GM12891 (cell line): ENCODE results near the gene CHSY1.

Source experiments
- DNase-seq: peaks from one replicate; pipeline ENCODE4 v3.0.0; 2011; ENCODE audit warnings: low spot score; ENCODE audit not compliant: insufficient read length
- FAIRE-seq: peaks from 2 replicates; lab custom pipeline; 2011; peaks lifted over from hg19 to GRCh38; lab: Jason Lieb, UNC
- PAX5 ChIP-seq: IDR thresholded peaks from 2 replicates; pipeline ENCODE4 v1.6.1; 2011; ENCODE audit warnings: low read length, moderate library complexity, mild to moderate bottlenecking; ENCODE audit not compliant: insufficient read depth, severe bottlenecking
- POLR2A ChIP-seq: IDR thresholded peaks from 2 replicates; pipeline ENCODE4 v1.6.1; 2011; ENCODE audit warnings: low read depth, low read length, control low read depth
- POLR2AphosphoS5 ChIP-seq: IDR thresholded peaks from 2 replicates; pipeline ENCODE4 v1.6.1; 2011; ENCODE audit warnings: low read depth, low read length, control low read depth
- POU2F2 ChIP-seq: IDR thresholded peaks from 2 replicates; pipeline ENCODE4 v1.6.1; 2011; ENCODE audit warnings: low read depth, mild to moderate bottlenecking, control low read depth, low read length, moderate library complexity
- SPI1 ChIP-seq: IDR thresholded peaks from 2 replicates; pipeline ENCODE4 v1.6.1; 2011; ENCODE audit warnings: low read depth, low read length, control low read depth
- TAF1 ChIP-seq: IDR thresholded peaks from 2 replicates; pipeline ENCODE4 v1.6.1; 2011; ENCODE audit warnings: low read depth, low read length, control low read depth

Gene CHSY1

DNA sequence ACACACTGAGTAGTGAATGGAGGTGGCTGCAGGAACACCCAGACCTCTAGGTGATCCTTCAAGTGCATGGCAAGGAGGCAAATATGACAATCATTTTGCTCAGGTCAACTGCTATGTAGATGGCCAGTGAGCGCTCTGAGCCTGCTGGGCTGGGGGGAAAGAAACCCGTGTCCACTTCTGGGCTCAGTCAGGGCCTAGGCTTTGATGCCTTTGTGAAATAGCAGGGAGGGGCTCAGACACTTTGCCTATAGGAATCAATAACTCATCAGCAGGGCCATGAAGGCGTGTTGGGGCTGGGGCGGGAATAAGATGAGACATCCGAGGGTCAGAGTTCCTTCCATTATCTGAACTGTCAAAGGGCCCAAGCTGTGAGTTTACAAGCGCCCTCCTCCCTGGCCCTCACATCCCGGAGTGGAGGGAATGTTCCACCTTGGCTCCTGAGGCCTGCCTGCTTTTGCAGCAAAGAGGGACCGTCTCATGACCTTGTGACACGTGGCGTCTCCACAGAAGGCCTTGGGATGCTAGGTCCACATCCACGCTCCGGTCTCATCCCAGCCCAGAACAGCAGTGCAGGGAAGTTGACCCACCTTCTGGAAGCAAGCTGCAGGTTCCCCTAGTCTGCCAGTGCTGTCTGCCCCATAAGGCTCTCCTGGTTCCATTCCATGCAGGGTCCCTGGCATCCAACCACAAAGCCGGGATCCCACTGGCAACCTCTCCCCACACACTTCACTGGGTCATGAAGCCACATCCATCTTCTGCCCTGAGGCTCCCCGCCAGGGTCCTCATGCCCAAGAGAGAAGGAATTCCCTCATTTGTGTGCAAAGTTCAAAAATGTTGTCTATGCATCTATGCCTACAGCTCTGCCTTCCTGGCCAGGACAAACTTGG is 78.4 kb downstream of the CHSY1 start:
- FAIRE-seq: no peak
- DNase-seq: no peak
- TF ChIP-seq PAX5: no peak
- TF ChIP-seq POU2F2: no peak
- no peak for TF ChIP-seq POLR2AphosphoS5
- no peak for TF ChIP-seq POLR2A
- no peak for TF ChIP-seq SPI1
- TF ChIP-seq TAF1: no peak

- DNase-seq (no peak), FAIRE-seq (no peak)
- TF ChIP-seq POLR2AphosphoS5 (no peak), SPI1 (no peak), POU2F2 (no peak), POLR2A (no peak), PAX5 (no peak), TAF1 (no peak)
These were observed 79.3 kb downstream of the CHSY1 start for GRCh38 chr15:101172501-101173071.

DNA sequence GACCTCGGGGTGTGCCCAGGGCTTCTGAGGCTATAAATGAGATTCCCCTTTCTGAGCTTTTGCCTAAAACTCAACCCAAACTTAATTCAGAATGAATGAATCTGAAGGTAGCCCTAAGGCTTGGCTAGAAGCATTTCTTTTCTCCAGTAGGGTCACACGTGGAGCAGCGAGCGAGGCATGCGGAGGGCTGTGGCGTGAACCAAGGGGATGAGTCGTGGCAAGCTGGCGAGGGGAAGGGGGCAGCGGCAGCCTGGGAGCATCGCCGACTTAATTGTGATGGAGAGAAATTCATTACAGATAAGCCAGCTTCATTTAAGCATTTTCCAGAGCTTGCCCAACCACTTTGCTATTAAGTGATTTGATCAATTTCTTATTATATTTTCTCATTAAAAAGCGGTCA is 79.9 kb downstream of the CHSY1 start:
- TF ChIP-seq PAX5: no peak
- no peak for FAIRE-seq
- DNase-seq: no peak

DNA sequence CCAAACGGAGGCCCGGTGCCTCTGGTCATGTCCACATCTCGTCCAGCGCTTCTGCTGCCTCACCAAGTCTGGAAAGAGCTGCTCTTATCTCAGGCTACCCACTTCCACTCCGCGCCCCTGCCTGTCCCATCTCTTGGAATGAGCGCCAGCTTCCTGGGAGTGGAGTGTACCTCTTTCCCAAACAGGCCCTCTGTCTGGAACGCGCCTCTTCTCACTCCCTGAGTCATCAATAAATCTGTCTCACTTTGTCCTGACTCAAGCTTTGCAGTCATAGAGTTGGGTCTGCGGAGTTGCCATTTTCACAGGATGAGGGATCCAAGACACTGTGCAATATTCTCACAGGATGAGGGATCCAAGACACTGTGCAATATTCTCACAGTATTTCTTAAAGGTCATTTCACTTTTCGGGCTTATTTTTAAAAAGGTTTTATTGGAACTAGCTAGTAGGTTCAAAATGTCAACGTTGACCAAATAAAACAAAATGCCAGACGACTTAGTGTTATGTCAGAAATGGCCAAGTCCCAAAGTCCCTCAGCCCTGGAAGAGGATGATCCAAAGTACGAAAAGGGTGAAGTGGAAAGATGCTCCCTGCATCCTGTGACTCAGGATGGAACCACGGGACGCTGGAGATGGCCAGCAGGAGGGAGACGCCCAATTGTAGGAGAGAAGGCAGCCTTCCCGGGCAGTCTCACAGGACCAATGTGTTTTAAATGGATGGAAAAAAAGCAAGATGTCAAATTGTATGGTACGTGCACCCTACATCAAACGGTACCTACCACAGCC is 81.1 kb downstream of the CHSY1 start:
- DNase-seq (no peak), FAIRE-seq (no peak)
- TF ChIP-seq POLR2A: no peak
- no peak for TF ChIP-seq POU2F2
- no peak for TF ChIP-seq PAX5
- TF ChIP-seq SPI1: no peak
- no peak for TF ChIP-seq POLR2AphosphoS5

DNA sequence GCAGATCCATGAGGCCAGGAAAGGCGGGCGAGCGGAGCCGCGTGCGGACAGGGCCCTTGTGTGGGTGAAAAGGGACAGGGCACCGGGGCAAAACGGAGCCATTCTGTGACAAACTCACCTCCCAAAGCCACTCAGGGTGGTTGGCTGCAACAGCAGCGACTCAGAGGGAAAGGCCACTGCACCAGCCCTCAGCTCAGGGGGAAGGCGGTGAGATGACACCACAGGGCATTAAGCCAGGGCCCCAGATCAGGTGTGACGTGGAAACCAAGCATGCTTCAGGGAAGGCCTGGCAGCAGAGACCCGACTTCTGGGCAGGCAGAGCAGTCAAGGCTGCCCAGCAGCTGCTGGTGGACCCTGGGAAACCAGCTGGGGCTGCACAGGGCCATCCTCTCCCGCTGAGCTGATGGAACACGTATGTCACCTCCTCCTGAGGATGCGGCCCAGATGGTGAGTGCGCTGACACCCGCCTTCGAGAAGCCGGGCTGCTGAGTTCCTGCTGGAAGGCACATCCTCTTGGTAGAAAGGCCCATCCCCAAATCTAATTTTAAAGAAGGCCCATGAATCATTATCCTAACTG is 82.3 kb downstream of the CHSY1 start:
- no peak for FAIRE-seq
- TF ChIP-seq PAX5 (no peak), POLR2AphosphoS5 (no peak), POU2F2 (no peak), TAF1 (no peak), SPI1 (no peak), POLR2A (no peak)
- no peak for DNase-seq

- no peak for FAIRE-seq
- TF ChIP-seq PAX5 (no peak), POLR2A (no peak), POU2F2 (no peak), POLR2AphosphoS5 (no peak), SPI1 (no peak), TAF1 (no peak)
- DNase-seq: no peak
These were observed 82.9 kb downstream of the CHSY1 start for GRCh38 chr15:101168898-101169494.

DNA sequence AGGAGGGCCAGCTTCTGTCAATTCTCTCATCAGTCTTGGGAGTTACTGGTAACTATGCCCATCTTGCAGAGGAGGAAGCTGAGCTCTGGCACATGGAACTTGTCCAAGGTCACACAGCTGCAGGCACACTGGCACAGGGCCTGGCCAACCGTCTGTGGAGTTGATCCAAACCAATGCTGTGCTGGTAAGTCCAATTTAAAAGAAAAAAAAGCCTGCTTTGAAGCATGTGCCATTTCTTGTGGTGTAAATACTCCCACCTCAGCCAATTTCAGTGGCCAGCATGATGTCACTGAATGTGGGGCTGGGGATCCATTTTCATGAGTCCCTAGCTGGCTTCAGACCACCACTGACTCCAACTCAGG is 83.4 kb downstream of the CHSY1 start:
- TF ChIP-seq POU2F2: no peak
- no peak for TF ChIP-seq PAX5
- TF ChIP-seq POLR2AphosphoS5: no peak
- TF ChIP-seq TAF1: no peak
- no peak for TF ChIP-seq SPI1
- no peak for TF ChIP-seq POLR2A
- DNase-seq (no peak), FAIRE-seq (no peak)

DNA sequence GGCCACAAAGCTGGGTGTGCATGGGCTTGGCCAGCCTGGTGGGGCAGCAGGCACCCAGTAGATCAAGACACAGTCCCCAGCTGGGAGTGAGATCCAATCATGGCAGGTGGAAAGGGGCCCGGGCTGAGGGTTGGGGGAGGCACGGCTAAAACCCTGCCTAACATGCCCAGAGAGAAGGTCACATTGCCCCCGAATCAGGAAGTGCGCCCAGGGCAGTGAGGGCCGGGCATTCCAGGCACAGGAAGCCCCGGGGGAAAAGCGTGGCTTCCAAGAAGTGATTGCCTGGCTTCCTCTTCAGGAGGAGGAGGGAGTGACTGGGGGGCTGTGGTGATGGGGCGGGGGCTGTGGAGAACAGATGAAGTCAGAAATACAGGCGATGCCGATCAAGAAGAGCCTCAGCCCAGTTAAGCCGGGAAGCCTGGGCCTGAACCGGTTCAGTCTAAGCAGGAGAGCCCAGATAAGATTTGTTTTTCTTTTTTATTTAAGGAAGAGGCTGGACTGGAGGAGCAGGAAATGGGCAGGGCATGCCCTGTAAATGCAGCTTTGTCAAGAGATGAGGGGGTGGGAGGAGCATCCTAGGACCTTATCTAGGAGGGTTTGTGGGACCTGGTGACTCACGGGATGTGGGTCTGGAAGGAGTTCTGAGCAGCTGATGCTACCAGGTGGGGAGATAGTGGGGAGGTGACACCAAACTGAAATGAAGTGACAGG is 83.9 kb downstream of the CHSY1 start:
- DNase-seq: peak; percentile 43
- TF ChIP-seq POU2F2 (no peak), SPI1 (peak; percentile 61)
- peak; percentile 56 for FAIRE-seq

GRCh38 chr15:101167411-101167752 is 84.5 kb downstream of the CHSY1 start:
- FAIRE-seq: no peak

More at GRCh38 chr15:101167411-101167752, 84.5 kb downstream of the CHSY1 start:
- no peak for DNase-seq
- TF ChIP-seq POU2F2 (no peak), PAX5 (no peak), POLR2A (no peak), POLR2AphosphoS5 (no peak)
